Heart left ventricle (tissue), 16 donors: ENCODE measurements around the gene CXXC1. TPM values are rescaled to one million over a fixed set of nuclear protein-coding genes. Genes with fewer than 3 reads are reported as not detected.
"Not testable (repeated sequence)": the region's sequence is repeated elsewhere in the genome, so short reads cannot be mapped to it uniquely, and the experiment has no call there.

Experiments used
- ATAC-seq, 4 donors: fragments of 200-7000 bp; cut with Tn5 transposase; one replicate each; pipeline ENCODE4 v1.9.1; 2020 to 2022; ENCODE audit warnings: moderate library complexity in 4 of 4, mild to moderate bottlenecking in 3 of 4, moderate number of reproducible peaks in 1 of 4
- DNase-seq, 5 donors: peaks; one replicate each; pipeline ENCODE4 v3.0.0-alpha.2; 2020
- H3K27ac ChIP-seq, 12 donors: fragments of 200-600 bp; sonication (generic) in 4 of 12; one replicate each; pipeline versions ENCODE4 v1.5.0 to v1.8.0; 2016 to 2022; ENCODE audit warnings: mild to moderate bottlenecking in 2 of 12
- H3K27me3 ChIP-seq, 9 donors: fragments of 200-600 bp; sonication (generic) in 2 of 9; one replicate each; pipeline versions ENCODE4 v1.5.1 to v1.8.0; 2016 to 2022; ENCODE audit warnings: mild to moderate bottlenecking in 3 of 9
- H3K36me3 ChIP-seq, 9 donors: fragments of 200-600 bp; sonication (generic) in 2 of 9; one replicate each; pipeline versions ENCODE4 v1.5.0 to v1.8.0; 2018 to 2022; ENCODE audit warnings: mild to moderate bottlenecking in 2 of 9
- H3K4me1 ChIP-seq, 12 donors: fragments of 200-600 bp; sonication (generic) in 4 of 12; one replicate each; pipeline versions ENCODE4 v1.5.0 to v1.8.0; 2016 to 2022; ENCODE audit warnings: mild to moderate bottlenecking in 3 of 12
- H3K4me3 ChIP-seq, 12 donors: fragments of 200-600 bp; sonication (generic) in 4 of 12; one replicate each; pipeline versions ENCODE4 v1.5.0 to v1.8.0; 2017 to 2022; ENCODE audit warnings: mild to moderate bottlenecking in 9 of 12, moderate library complexity in 4 of 12
- H3K9me3 ChIP-seq, 12 donors: fragments of 200-600 bp; sonication (generic) in 4 of 12; one replicate each; pipeline versions ENCODE4 v1.5.0 to v1.8.0; 2016 to 2022; ENCODE audit warnings: mild to moderate bottlenecking in 1 of 12
- POLR2A ChIP-seq, 2 donors: fragments of 450-650 bp; IDR thresholded peaks; one replicate each; pipeline ENCODE4 v1.6.1; 2017; ENCODE audit warnings: antibody characterized with exemption in 2 of 2, mild to moderate bottlenecking in 2 of 2, moderate library complexity in 2 of 2
- WGBS, 4 donors: extraction: QIAGEN DNeasy Blood & Tissue Kit in 2 of 4; methylation state at CpG; one replicate each; pipeline versions ENCODE4 v1.1.5 to v1.1.7; 2013 to 2018; 5-methylcytosine and 5-hydroxymethylcytosine counted together
- intact Hi-C, 10 donors: fragments of 100-400 bp; cut with DNase I; formaldehyde crosslinking; loops; one replicate each; pipeline versions ENCODE4 v1.11.1 to v1.14.2; 2022
- polyA plus RNA-seq, 2 donors: library from polyadenylated mRNA; stranded (reverse); fragments of 200-250 nt; gene quantifications; one replicate each; pipeline ENCODE4 v1.2.3, GENCODE V29; 2013
- total RNA-seq, 9 donors: library from RNA; depleted of rRNA in 2 of 9; stranded (reverse); fragments of >200 nt in 2 of 9; fragmentation: NEBNext Ultra II Directional in 3 of 9; extraction: Animal tissue kit (Norgen Biotek cat#: 25700) in 3 of 9; gene quantifications; one replicate each; pipeline versions ENCODE4 v1.1.0 to v1.2.4, GENCODE V29; 2016 to 2023
- TF ChIP-seq, protein P1 (sequence below), 12 donors: fragments of 200-600 bp; sonication (generic) in 4 of 12; IDR thresholded peaks; one replicate each; pipeline versions ENCODE4 v1.5.0 to v1.8.0; 2018 to 2022; ENCODE audit warnings: antibody characterized with exemption in 12 of 12, mild to moderate bottlenecking in 5 of 12
- donor health status: ischemic (EF 13 %, LVEDD 7.1; RV severe dilation, severe dysfunction).
- donor health status: healthy with polysubstance abuse.
- donor health status: DM: no; HTN: yes; CAD: no.
- donor health status: DM: no; HTN: no; CAD: no.
- donor health status: ischemic (EF 25% LVEDD 6.9; RV normal size, moderate dysfunction).
- donor health status: ischemic (EF 25% LVEDD 5.7; RV mildly dilated, moderate dysfunction).
- donor health status: healthy.
- donor health status: DM: yes; HTN: yes; CAD: no.
- donor health status: ischemic (EF 35%, LVEDD 5.7; RV mildly dilated, moderate dysfunction).
- donor health status: nonischemic (EF 11% LVEDD 7.7; RV severe dilation, severe dysfunction).
- donor health status: DM: yes; HTN: yes; CAD: no.
- donor health status: PGD.
- donor health status: ischemic (EF 29% LVEDD 5.4; RV normal size, mild dysfunction).
- donor health status: nonischemic (EF 23%, LVEDD 6.1; RV moderate dilation, normal function).

The CXXC1 gene
- total and polyA plus RNA-seq, 11 donors, result 18.3 to 39.5 (median 34.5) TPM

DNA sequence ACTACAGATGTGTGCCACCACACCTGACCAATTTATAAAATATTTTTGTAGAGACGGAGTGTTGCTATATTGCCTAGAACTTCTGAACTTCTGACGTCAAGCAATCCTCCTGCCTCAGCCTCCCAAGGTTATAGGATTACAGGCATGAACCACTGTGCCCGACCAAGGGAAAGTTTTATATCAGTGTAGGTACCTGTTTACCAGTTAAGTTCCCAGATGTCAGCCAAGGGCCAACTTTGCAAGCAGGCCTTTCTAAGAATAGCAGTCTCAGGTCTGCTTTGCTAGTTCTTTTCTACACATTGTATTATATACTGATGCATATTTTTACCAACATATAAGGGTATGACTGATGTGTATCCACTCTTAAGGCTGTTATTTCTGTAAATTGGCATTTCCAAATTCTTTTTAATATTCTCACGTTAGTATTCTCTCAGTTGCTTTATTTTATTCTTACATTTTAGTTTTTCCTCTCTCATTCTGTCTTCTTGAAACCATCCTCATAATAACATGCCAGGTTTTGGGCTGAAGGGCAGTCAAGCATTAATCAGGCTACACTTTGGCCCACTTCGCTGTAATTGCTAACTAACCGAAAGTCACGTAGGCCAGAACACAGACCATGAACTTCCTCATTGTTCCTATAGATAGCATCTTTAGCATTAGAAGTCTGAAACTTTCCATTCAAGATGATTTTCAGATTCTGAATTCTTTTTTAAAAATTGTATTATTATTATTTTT, 25.0 kb upstream of the CXXC1 start:
- 71 to 80% (median 78%) methylated on average over 7 of the region's 7 CpGs for WGBS, 4 donors
- intact Hi-C loops, result loop anchor here in 1 of 10 donors (10.0 kb wide), 1 partner anchor 68 kb away; no protein-coding TSS in a partner anchor
- TF ChIP-seq, protein P1, sequence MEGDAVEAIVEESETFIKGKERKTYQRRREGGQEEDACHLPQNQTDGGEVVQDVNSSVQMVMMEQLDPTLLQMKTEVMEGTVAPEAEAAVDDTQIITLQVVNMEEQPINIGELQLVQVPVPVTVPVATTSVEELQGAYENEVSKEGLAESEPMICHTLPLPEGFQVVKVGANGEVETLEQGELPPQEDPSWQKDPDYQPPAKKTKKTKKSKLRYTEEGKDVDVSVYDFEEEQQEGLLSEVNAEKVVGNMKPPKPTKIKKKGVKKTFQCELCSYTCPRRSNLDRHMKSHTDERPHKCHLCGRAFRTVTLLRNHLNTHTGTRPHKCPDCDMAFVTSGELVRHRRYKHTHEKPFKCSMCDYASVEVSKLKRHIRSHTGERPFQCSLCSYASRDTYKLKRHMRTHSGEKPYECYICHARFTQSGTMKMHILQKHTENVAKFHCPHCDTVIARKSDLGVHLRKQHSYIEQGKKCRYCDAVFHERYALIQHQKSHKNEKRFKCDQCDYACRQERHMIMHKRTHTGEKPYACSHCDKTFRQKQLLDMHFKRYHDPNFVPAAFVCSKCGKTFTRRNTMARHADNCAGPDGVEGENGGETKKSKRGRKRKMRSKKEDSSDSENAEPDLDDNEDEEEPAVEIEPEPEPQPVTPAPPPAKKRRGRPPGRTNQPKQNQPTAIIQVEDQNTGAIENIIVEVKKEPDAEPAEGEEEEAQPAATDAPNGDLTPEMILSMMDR (IDR thresholded peaks at IDR 0.05), result no peak
- no peak for TF ChIP-seq POLR2A (IDR thresholded peaks at IDR 0.05)

DNA sequence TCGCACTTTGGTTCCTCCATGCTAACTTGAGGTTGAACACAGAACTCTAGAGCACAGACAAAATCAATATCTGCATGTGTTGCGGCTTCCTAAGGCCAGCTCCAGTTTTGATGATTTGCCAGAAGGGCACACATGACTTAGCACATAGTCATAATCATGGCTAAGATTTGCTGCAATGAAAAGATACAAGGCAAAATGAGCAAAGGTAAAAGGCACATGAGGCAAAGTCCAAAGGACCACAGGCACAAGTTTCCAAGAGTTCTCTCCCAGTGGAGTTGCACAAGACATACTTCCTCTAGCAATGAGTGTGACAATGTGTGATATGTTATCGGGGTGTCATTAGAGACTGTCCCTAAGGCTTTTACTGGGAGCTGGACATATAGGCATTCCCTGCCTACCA, 24.2 kb upstream of the CXXC1 start:
- intact Hi-C loops, result loop anchor here in 1 of 10 donors (10.0 kb wide), 1 partner anchor 67 kb away; no protein-coding TSS in a partner anchor
- no peaks in the 10 kb centered on the region for H3K36me3 ChIP-seq
- no peaks in the 10 kb centered on the region for H3K9me3 ChIP-seq
- TF ChIP-seq, protein P1 (IDR thresholded peaks at IDR 0.05), result no peak
- no peak for TF ChIP-seq POLR2A (IDR thresholded peaks at IDR 0.05)
- no peak overlapping the region for H3K4me3 ChIP-seq
- H3K27me3 ChIP-seq, result peaks cover 0 to 14% (median 0%) of the 10 kb centered on the region in 9 donors
- H3K4me1 ChIP-seq, result peaks cover 0 to 18% (median 7%) of the 10 kb centered on the region in 12 donors
- H3K27ac ChIP-seq, result no peak overlapping the region
- WGBS, 4 donors, result 81 to 91% (median 86%) methylated on average over 3 of the region's 3 CpGs
- ATAC-seq (no peak), DNase-seq (no peak)

More for the DNA sequence above, 25.0 kb upstream of the CXXC1 start:
- H3K4me3 ChIP-seq, result no peak overlapping the region
- peaks cover 0 to 11% (median under 1%) of the 10 kb centered on the region in 12 donors for H3K4me1 ChIP-seq
- H3K36me3 ChIP-seq, result no peaks in the 10 kb centered on the region
- no peaks in the 10 kb centered on the region for H3K9me3 ChIP-seq
- ATAC-seq, result no peak
- H3K27me3 ChIP-seq, result peaks cover 0 to 14% (median 0%) of the 10 kb centered on the region in 9 donors
- no peak for DNase-seq
- H3K27ac ChIP-seq, result no peak overlapping the region

DNA sequence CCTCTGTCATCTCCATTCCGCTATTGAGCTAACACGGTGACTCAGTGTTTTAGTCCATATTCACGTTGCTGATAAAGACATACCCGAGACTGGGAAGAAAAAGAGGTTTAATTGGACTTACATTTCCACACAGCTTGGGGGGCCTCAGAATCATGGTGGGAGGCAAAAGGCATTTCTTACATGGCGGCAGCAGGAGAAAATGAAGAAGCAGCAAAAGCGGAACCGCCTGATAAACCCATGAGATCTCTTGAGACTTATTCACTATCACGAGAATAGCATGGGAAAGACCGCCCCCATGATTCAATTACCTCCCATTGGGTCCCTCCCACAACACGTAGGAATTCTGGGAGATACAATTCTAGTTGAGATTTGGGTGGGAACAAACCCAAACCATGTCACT, 22.6 kb upstream of the CXXC1 start:
- Histone ChIP-seq H3K27ac (no peak overlapping the region), H3K4me1 (peaks cover 0 to 18% (median 8%) of the 10 kb centered on the region in 12 donors), H3K27me3 (peaks cover 0 to 10% (median 0%) of the 10 kb centered on the region in 9 donors), H3K36me3 (no peaks in the 10 kb centered on the region), H3K4me3 (no peak overlapping the region), H3K9me3 (peaks cover 0 to 3% (median 0%) of the 10 kb centered on the region in 12 donors)
- WGBS, 4 donors, result 78 to 87% (median 85%) methylated on average over 10 of the region's 10 CpGs
- DNase-seq (no peak), ATAC-seq (no peak)
- intact Hi-C loops, result loop anchor here in 1 of 10 donors (10.0 kb wide), 1 partner anchor 65 kb away; no protein-coding TSS in a partner anchor
- TF ChIP-seq, protein P1 (IDR thresholded peaks at IDR 0.05), result no peak
- TF ChIP-seq POLR2A (IDR thresholded peaks at IDR 0.05), result no peak

DNA sequence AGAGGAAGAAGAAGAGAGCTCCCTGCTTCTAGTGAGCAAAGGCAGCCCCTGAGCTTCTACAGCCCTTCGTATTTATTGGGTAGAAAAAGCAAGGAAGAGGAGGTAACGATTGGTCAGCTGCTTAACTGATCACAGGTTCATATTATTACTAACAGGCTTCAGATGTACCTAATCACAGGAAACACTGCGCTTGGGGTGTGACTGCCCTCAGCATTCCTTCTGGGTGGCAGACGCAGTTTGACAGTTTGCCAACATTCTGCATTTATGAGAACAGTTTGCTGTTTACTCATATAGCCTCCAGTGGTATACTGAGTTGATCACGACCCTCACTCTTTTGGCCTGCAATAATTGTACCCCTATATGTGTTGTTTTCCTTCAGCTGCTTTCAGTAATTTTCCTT, 21.4 kb upstream of the CXXC1 start:
- H3K9me3 ChIP-seq, H3K36me3 ChIP-seq, DNase-seq, ATAC-seq, intact Hi-C loops, H3K27ac ChIP-seq, H3K4me3 ChIP-seq: not testable (repeated sequence)
- Histone ChIP-seq H3K27me3 (peaks cover 0 to 14% (median 0%) of the 10 kb centered on the region in 9 donors), H3K4me1 (peaks cover 0 to 18% (median 8%) of the 10 kb centered on the region in 12 donors)
- WGBS, 4 donors, result 62 to 76% (median 75%) methylated on average over 5 of the region's 5 CpGs
